Mesothelial cell of epicardium (in vitro differentiated cells): ENCODE data around the gene SPOCD1. TPM values are rescaled to one million over a fixed set of nuclear protein-coding genes. Genes with fewer than 3 reads are reported as not detected.

Experiments
- DNase-seq, 2 experiments: peaks; one replicate each; pipeline ENCODE4 v3.0.0; 2021; ENCODE audit warnings: low spot score in 2 of 2; ENCODE audit not compliant: unreplicated experiment in 2 of 2
- H3K27ac Mint-ChIP-seq: 2 replicates; pipeline ENCODE4 v1.8.0; 2021; ENCODE audit warnings: mixed read lengths
- H3K27me3 Mint-ChIP-seq: 2 replicates; pipeline ENCODE4 v1.8.0; 2021; ENCODE audit warnings: low read depth, mixed read lengths
- H3K36me3 Mint-ChIP-seq: 2 replicates; pipeline ENCODE4 v1.8.0; 2021; ENCODE audit warnings: mixed read lengths
- H3K4me1 Mint-ChIP-seq: 2 replicates; pipeline ENCODE4 v1.8.0; 2021; ENCODE audit warnings: mixed read lengths
- H3K4me3 Mint-ChIP-seq: 2 replicates; pipeline ENCODE4 v1.8.0; 2021; ENCODE audit warnings: mild to moderate bottlenecking, moderate library complexity, mixed read lengths
- H3K9me3 Mint-ChIP-seq: 2 replicates; pipeline ENCODE4 v1.8.0; 2021; ENCODE audit warnings: mixed read lengths
- CTCF ChIP-seq: fragments of 200-600 bp; sonication (generic); IDR thresholded peaks from one replicate; pipeline ENCODE4 v1.5.0; 2021; ENCODE audit warnings: antibody characterized with exemption; ENCODE audit not compliant: unreplicated experiment
- total RNA-seq: library from RNA; stranded (reverse); gene quantifications from 3 replicates; pipeline ENCODE4 v1.2.1, GENCODE V29; 2021

The SPOCD1 gene
- total RNA-seq, 1 donor from 2014 or later, result 1.3 TPM

GRCh38 chr1:31815307-31815645 is 546 bp downstream of the SPOCD1 start:
- no peaks in the 10 kb centered on the region for H3K27me3 Mint-ChIP-seq
- H3K36me3 Mint-ChIP-seq, result no peaks in the 10 kb centered on the region
- no peak overlapping the region for H3K4me3 Mint-ChIP-seq
- peaks cover 4% of the 10 kb centered on the region for H3K4me1 Mint-ChIP-seq
- no peak for TF ChIP-seq CTCF
- peaks cover 3% of the 10 kb centered on the region for H3K9me3 Mint-ChIP-seq
- DNase-seq, result no peak
- H3K27ac Mint-ChIP-seq, result no peak overlapping the region

- no peak for TF ChIP-seq CTCF
- no peaks in the 10 kb centered on the region for H3K36me3 Mint-ChIP-seq
- peaks cover 3% of the 10 kb centered on the region for H3K9me3 Mint-ChIP-seq
- H3K27ac Mint-ChIP-seq, result no peak overlapping the region
- H3K4me1 Mint-ChIP-seq, result peaks cover 4% of the 10 kb centered on the region
- DNase-seq, result no peak
- H3K27me3 Mint-ChIP-seq, result no peaks in the 10 kb centered on the region
- H3K4me3 Mint-ChIP-seq, result no peak overlapping the region
Measured at GRCh38 chr1:31814631-31815306, 1.1 kb downstream of the SPOCD1 start.

- TF ChIP-seq CTCF, result no peak
- Mint-ChIP-seq H3K4me3 (no peak overlapping the region), H3K36me3 (no peaks in the 10 kb centered on the region), H3K27me3 (no peaks in the 10 kb centered on the region), H3K9me3 (peaks cover 3% of the 10 kb centered on the region), H3K4me1 (peaks cover 4% of the 10 kb centered on the region), H3K27ac (no peak overlapping the region)
- DNase-seq, result no peak
Measured at GRCh38 chr1:31814041-31814511, 1.7 kb downstream of the SPOCD1 start.

GRCh38 chr1:31812158-31812829 is 3.5 kb downstream of the SPOCD1 start:
- TF ChIP-seq CTCF, result no peak
- Mint-ChIP-seq H3K27ac (no peak overlapping the region), H3K4me1 (peaks cover 4% of the 10 kb centered on the region)

GRCh38 chr1:31811605-31812004 is 4.2 kb downstream of the SPOCD1 start:
- no peaks in the 10 kb centered on the region for H3K9me3 Mint-ChIP-seq
- no peaks in the 10 kb centered on the region for H3K36me3 Mint-ChIP-seq
- no peaks in the 10 kb centered on the region for H3K27me3 Mint-ChIP-seq
- TF ChIP-seq CTCF, result no peak
- no peak for DNase-seq
- no peak overlapping the region for H3K4me3 Mint-ChIP-seq
- H3K4me1 Mint-ChIP-seq, result peaks cover 4% of the 10 kb centered on the region
- H3K27ac Mint-ChIP-seq, result no peak overlapping the region

More at GRCh38 chr1:31812158-31812829, 3.5 kb downstream of the SPOCD1 start:
- Mint-ChIP-seq H3K27me3 (no peaks in the 10 kb centered on the region), H3K4me3 (no peak overlapping the region), H3K9me3 (peaks cover under 1% of the 10 kb centered on the region), H3K36me3 (no peaks in the 10 kb centered on the region)
- no peak for DNase-seq
